Caco-2 (cell line): ENCODE results near the gene SELENOO. TPM values are rescaled to one million over a fixed set of nuclear protein-coding genes. Genes with fewer than 3 reads are reported as not detected.
A peak's percentile ranks its signal among the peaks of the same experiment; 100 is the strongest.

ENCODE experiments used
- BruUV-seq: library from RNA; stranded (reverse); fragments of 400-500 nt; replicated peaks from 2 replicates; lab custom pipeline; 2021; lab: Mats Ljungman, UMichigan
- CTCF ChIA-PET: fragments of 300-600 bp; sonication (Branson Sonifier 250); formaldehyde crosslinking; loops from one replicate; lab custom pipeline; 2022; ENCODE audit warnings: antibody characterized with exemption; lab: Charles Lee
- POLR2A ChIA-PET: fragments of 300-600 bp; sonication (Branson Sonifier 250); formaldehyde crosslinking; loops from one replicate; lab custom pipeline; 2022; ENCODE audit warnings: antibody characterized with exemption; lab: Charles Lee
- DNase-seq, 2 experiments: peaks; one replicate each; pipeline versions ENCODE4 v3.0.0 to v3.0.0-alpha.2; 2020 to 2022
- H3K27me3 ChIP-seq: replicated peaks from 2 replicates; pipeline ENCODE4 v1.6.0; 2011; ENCODE audit warnings: low read length; ENCODE audit not compliant: control insufficient read depth, insufficient read depth
- H3K36me3 ChIP-seq: 2 replicates; pipeline ENCODE4 v1.5.1; 2011; ENCODE audit warnings: low read length; ENCODE audit not compliant: control insufficient read depth, insufficient read depth
- H3K4me1 ChIP-seq: fragments of 250-450 bp; sonication (Bioruptor Pico); 2 replicates; pipeline ENCODE4 v1.5.1; 2020; ENCODE audit warnings: mild to moderate bottlenecking
- H3K4me3 ChIP-seq: 2 replicates; pipeline ENCODE4 v1.5.1; 2011; ENCODE audit warnings: low read depth, mild to moderate bottlenecking, control low read depth, low read length
- H3K9me3 ChIP-seq: fragments of 250-450 bp; sonication (Bioruptor Pico); 2 replicates; pipeline ENCODE4 v1.5.1; 2020; ENCODE audit warnings: mild to moderate bottlenecking, moderate library complexity
- H3K27ac Mint-ChIP-seq: one replicate; pipeline ENCODE4 v1.8.0; 2022; ENCODE audit warnings: mixed read lengths; ENCODE audit not compliant: unreplicated experiment
- H3K27me3 Mint-ChIP-seq: one replicate; pipeline ENCODE4 v1.8.0; 2022; ENCODE audit warnings: mixed read lengths; ENCODE audit not compliant: insufficient read depth, unreplicated experiment
- H3K36me3 Mint-ChIP-seq: one replicate; pipeline ENCODE4 v1.8.0; 2022; ENCODE audit warnings: mild to moderate bottlenecking, mixed read lengths; ENCODE audit not compliant: insufficient read depth, unreplicated experiment
- H3K4me1 Mint-ChIP-seq: one replicate; pipeline ENCODE4 v1.8.0; 2022; ENCODE audit warnings: low read depth, mixed read lengths; ENCODE audit not compliant: unreplicated experiment
- H3K4me3 Mint-ChIP-seq: one replicate; pipeline ENCODE4 v1.8.0; 2022; ENCODE audit warnings: mild to moderate bottlenecking, moderate library complexity, mixed read lengths; ENCODE audit not compliant: unreplicated experiment
- H3K9me3 Mint-ChIP-seq: one replicate; pipeline ENCODE4 v1.8.0; 2022; ENCODE audit warnings: mixed read lengths; ENCODE audit not compliant: unreplicated experiment
- intact Hi-C: fragments of 100-400 bp; cut with micrococcal nuclease; formaldehyde crosslinking; loops from one replicate; pipeline ENCODE4 v1.10.0; 2022; ENCODE audit not compliant: unreplicated experiment
- total RNA-seq: library from RNA; stranded (reverse); gene quantifications from 2 replicates; pipeline ENCODE4 v1.2.3, GENCODE V29; 2022
- TF ChIP-seq, protein P1 (sequence below), 2 experiments: fragments of 200-600 bp in 1 of 2; IDR thresholded peaks; 1 replicate in 1 of 2; 2 replicates in 1 of 2; pipeline versions ENCODE4 v1.5.1 to v1.8.0; 2011 to 2022; ENCODE audit warnings: antibody characterized with exemption in 1 of 2, control low read depth in 1 of 2, inconsistent platforms in 1 of 2, low read depth in 1 of 2, low read length in 1 of 2, mild to moderate bottlenecking in 1 of 2, moderate library complexity in 1 of 2; ENCODE audit not compliant: insufficient read depth in 1 of 2, severe bottlenecking in 1 of 2, unreplicated experiment in 1 of 2

The SELENOO gene
- total RNA-seq, 1 experiment from 2014 or later, result 29.3 TPM

DNA sequence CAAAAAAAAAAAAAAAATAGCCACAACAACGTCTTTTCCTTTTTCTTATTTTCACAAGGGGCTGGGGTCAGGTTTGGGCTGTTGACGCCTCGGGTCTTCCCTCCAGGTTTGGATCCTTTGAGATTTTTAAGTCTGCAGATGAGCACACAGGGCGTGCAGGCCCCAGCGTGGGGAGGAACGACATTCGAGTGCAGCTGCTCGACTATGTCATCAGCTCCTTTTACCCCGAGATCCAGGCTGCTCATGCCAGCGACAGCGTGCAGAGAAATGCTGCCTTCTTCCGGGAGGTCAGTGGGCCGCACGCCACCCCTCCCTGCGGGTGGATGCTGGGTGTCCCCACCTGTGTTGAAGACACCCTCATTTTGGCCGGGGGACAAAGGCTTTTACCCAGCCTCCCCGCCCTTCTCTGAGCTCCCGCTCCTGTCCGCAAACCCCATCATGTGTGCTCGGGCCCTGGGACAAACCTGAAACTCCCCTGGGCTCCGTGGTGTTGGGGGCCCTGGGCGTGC lies 7.7 kb downstream of the SELENOO start:
- Histone ChIP-seq H3K27me3 (no peaks in the 10 kb centered on the region), H3K4me3 (no peak overlapping the region), H3K36me3 (no peaks in the 10 kb centered on the region; the same call in 1 of the 2 replicates), H3K9me3 (no peaks in the 10 kb centered on the region), H3K4me1 (no peaks in the 10 kb centered on the region)
- Mint-ChIP-seq H3K4me3 (no peak overlapping the region), H3K36me3 (peaks cover 55% of the 10 kb centered on the region), H3K4me1 (peaks cover 13% of the 10 kb centered on the region), H3K9me3 (no peaks in the 10 kb centered on the region), H3K27ac (no peak overlapping the region), H3K27me3 (no peaks in the 10 kb centered on the region)
- DNase-seq, result no peak
- TF ChIP-seq, protein P1, sequence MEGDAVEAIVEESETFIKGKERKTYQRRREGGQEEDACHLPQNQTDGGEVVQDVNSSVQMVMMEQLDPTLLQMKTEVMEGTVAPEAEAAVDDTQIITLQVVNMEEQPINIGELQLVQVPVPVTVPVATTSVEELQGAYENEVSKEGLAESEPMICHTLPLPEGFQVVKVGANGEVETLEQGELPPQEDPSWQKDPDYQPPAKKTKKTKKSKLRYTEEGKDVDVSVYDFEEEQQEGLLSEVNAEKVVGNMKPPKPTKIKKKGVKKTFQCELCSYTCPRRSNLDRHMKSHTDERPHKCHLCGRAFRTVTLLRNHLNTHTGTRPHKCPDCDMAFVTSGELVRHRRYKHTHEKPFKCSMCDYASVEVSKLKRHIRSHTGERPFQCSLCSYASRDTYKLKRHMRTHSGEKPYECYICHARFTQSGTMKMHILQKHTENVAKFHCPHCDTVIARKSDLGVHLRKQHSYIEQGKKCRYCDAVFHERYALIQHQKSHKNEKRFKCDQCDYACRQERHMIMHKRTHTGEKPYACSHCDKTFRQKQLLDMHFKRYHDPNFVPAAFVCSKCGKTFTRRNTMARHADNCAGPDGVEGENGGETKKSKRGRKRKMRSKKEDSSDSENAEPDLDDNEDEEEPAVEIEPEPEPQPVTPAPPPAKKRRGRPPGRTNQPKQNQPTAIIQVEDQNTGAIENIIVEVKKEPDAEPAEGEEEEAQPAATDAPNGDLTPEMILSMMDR (IDR thresholded peaks at IDR 0.05; ENCODE audit: insufficient read depth in 1 of 2, low read depth in 1 of 2, low read length in 1 of 2, severe bottlenecking in 1 of 2, unreplicated experiment in 1 of 2), result no peak
- intact Hi-C loops, result no loop called here
- ChIA-PET POLR2A (no interaction called here), CTCF (interaction anchor here (0.7 kb wide), 1 partner anchor 132 kb away, joined by 4 read pairs; no protein-coding TSS in a partner anchor)
- BruUV-seq, result no TSS peak

DNA sequence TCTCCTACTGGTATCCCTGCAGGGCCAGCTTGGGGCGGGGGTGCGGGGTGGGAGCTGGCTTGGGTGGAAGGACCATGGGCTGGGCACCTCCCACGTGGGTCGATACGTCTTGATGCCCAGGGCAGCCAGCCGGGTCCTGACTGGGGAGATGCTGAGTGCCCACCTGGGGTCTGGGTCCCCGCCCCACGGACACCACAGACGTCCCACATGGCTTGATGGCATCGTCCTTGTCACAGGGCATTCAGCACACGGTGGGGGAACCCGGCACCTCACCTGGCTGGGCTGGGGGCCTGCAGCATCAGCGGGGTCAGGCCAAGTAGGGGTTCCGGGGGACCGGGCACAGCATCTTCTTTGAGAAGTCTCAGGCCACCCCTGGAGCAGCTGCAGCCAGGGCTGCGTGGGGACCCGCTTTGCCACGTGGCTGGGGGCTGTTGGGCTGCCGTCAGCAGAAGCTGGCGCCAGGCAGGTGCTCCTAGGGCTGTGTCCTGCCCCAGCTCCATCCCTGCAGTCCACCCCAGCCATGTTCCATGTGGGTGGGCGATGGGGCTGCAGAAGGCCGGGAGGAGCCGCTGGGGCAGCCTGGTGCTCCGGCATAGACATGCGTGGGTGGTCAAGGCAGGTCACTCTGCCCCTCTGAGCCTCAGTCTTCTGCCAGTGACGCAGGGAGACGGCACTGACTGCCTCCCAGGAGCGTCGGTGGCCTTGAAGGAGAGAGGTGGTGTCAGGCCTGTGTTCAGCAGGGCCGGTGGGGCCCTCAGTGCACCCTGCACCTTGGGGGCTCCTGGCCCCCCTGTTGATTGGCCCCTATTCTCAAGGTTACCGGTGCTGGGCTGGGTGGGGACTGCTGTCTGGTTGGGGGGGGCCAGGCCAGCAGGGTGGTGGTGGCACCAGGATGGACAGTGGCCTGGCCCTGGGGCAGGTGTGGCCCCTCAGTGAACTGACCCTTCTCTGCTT lies 8.4 kb downstream of the SELENOO start:
- no TSS peak for BruUV-seq
- ChIA-PET CTCF (interaction anchor here (0.7 kb wide), 1 partner anchor 132 kb away, joined by 4 read pairs; no protein-coding TSS in a partner anchor), POLR2A (no interaction called here)
- Mint-ChIP-seq H3K36me3 (peaks cover 62% of the 10 kb centered on the region), H3K27me3 (no peaks in the 10 kb centered on the region), H3K27ac (peak overlapping the region; percentile 55), H3K4me1 (peaks cover 13% of the 10 kb centered on the region), H3K9me3 (no peaks in the 10 kb centered on the region), H3K4me3 (no peak overlapping the region)
- Histone ChIP-seq H3K9me3 (no peaks in the 10 kb centered on the region), H3K27me3 (no peaks in the 10 kb centered on the region), H3K4me1 (no peaks in the 10 kb centered on the region), H3K36me3 (no peaks in the 10 kb centered on the region; the same call in 1 of the 2 replicates), H3K4me3 (no peak overlapping the region)
- TF ChIP-seq, protein P1 (IDR thresholded peaks at IDR 0.05; ENCODE audit: insufficient read depth in 1 of 2, low read depth in 1 of 2, low read length in 1 of 2, severe bottlenecking in 1 of 2, unreplicated experiment in 1 of 2), result no peak
- intact Hi-C loops, result no loop called here
- DNase-seq, result no peak

DNA sequence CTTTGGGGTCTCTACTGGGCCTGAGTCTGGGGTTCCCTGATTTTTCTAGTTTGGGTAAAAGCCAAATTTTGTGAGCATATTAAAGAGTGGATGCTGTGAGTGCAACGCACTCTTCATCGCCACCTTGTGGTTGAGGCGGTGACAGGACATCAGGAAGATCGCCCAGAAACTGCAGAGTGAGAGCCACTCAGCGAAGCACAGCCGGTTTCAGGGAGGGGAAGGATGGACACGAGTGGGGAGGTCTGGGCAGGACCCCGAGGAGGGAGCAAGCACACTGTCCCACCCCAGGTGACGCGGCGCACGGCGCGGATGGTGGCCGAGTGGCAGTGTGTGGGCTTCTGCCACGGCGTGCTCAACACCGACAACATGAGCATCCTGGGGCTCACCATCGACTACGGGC lies 9.1 kb downstream of the SELENOO start:
- H3K4me3 Mint-ChIP-seq, result no peak overlapping the region
- no TSS peak for BruUV-seq
- H3K27me3 Mint-ChIP-seq, result no peaks in the 10 kb centered on the region
- H3K4me1 Mint-ChIP-seq, result peaks cover 10% of the 10 kb centered on the region
- Histone ChIP-seq H3K36me3 (no peaks in the 10 kb centered on the region; the same call in 1 of the 2 replicates), H3K27me3 (no peaks in the 10 kb centered on the region), H3K9me3 (no peaks in the 10 kb centered on the region), H3K4me1 (no peaks in the 10 kb centered on the region), H3K4me3 (no peak overlapping the region)
- H3K36me3 Mint-ChIP-seq, result peaks cover 62% of the 10 kb centered on the region
- H3K27ac Mint-ChIP-seq, result peak overlapping the region; percentile 55
- peak in 1 of 2 experiments; percentile 67 for DNase-seq
- intact Hi-C loops, result loop anchor here (1.0 kb wide), 1 partner anchor 61 kb away; no protein-coding TSS in a partner anchor
- TF ChIP-seq, protein P1 (IDR thresholded peaks at IDR 0.05; ENCODE audit: insufficient read depth in 1 of 2, low read depth in 1 of 2, low read length in 1 of 2, severe bottlenecking in 1 of 2, unreplicated experiment in 1 of 2), result peak; percentile 82 to 86
- CTCF ChIA-PET, result no interaction called here
- no peaks in the 10 kb centered on the region for H3K9me3 Mint-ChIP-seq
- POLR2A ChIA-PET, result no interaction called here
